ENCODE data around the gene EMB.
"Not testable (repeated sequence)": the region's sequence is repeated elsewhere in the genome, so short reads cannot be mapped to it uniquely, and the experiment has no call there.

Gene EMB

DNA sequence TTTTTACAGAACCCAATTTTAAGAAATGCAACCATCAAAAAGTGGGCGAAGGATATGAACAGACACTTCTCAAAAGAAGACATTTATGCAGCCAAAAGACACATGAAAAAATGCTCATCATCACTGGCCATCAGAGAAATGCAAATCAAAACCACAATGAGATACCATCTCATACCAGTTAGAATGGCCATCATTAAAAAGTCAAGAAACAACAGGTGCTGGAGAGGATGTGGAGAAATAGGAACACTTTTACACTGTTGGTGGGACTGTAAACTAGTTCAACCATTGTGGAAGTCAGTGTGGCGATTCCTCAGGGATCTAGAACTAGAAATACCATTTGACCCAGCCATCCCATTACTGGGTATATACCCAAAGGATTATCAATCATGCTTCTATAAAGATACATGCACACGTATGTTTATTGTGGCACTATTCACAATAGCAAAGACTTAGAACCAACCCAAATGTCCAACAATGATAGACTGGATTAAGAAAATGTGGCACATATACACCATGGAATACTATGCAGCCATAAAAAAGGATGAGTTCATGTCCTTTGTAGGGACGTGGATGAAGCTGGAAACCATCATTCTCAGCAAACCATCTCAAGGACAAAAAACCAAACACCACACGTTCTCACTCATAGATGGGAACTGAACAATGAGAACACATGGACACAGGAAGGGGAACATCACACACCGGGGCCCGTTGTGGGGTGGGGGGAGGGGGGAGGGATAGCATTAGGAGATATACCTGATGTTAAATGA, 19.7 kb downstream of the EMB start:
- not testable (repeated sequence) for DNase-seq

GRCh38 chr5:50420343-50420935, 20.6 kb downstream of the EMB start:
- DNase-seq, result no peak

DNA sequence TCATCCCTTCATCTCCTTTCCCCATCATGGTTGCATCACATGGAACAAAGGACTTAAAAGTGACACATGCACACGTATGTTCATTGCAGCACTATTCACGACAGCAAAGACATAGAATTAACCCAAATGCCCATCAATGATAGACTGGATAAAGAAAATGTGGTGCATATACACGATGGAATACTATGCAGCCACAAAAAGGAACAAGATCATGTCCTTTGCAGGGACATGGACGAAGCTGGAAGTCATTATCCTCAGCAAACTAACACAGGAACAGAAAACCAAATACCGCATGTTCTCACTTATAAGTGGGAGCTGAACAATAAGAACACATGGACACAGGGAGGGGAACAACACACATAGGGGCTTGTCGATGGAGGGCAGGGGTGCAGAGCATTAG, 21.4 kb downstream of the EMB start:
- not testable (repeated sequence) for DNase-seq

DNA sequence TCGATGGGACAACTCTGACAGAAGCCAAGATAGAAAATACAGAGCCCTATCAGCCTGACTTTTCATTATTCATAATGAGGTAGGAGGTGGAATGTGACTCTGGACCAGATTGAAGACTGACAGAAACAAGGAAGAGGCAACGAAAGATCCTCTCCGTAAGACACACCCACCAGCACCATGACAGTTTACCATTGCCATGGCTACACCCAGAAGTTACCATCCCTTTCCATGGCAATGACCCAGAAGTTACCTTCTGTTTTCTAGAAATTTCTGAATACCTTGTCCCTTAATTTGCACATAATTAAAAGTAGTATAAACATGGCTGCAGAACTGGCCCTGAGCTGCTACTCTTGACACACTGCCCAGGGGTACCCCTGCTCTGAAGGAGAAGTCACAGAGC, 24.5 kb downstream of the EMB start:
- not testable (repeated sequence) for DNase-seq

GRCh38 chr5:50415912-50416311, 25.2 kb downstream of the EMB start:
- peak; percentile 43 for DNase-seq

- DNase-seq, result not testable (repeated sequence)
These were observed 30.2 kb downstream of the EMB start for GRCh38 chr5:50410932-50411331.

GRCh38 chr5:50406877-50407276, 34.2 kb downstream of the EMB start:
- DNase-seq, result no peak

DNA sequence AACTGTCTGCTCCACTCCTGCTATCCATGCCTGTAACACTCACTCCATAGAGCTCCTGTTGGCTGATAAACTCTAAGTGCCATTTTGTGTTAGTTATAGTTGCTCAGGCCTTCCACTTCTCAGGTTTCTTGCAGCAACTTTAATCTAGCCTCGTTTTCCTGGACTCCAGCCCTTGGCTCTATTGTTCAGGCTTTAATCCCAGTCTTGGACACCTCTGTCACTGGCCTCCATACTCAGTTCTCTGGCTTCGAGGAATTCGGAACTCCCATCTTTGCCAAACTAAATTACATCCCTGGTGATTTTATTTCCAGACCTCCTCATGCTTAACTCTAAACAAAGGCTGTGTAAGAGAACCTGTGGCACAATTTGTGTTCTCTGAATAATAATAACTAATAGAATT, 39.8 kb downstream of the EMB start:
- no peak for DNase-seq

GRCh38 chr5:50393925-50394609, 47.0 kb downstream of the EMB start:
- DNase-seq, result not testable (repeated sequence)

- not testable (repeated sequence) for DNase-seq
These were observed 48.8 kb downstream of the EMB start for GRCh38 chr5:50392289-50392688.

GRCh38 chr5:50384381-50384780, 56.7 kb downstream of the EMB start:
- DNase-seq, result not testable (repeated sequence)

- not testable (repeated sequence) for DNase-seq
These were observed 64.4 kb downstream of the EMB start for GRCh38 chr5:50376696-50377095.

- not testable (repeated sequence) for DNase-seq
These were observed 71.6 kb downstream of the EMB start for GRCh38 chr5:50369287-50370033.

DNA sequence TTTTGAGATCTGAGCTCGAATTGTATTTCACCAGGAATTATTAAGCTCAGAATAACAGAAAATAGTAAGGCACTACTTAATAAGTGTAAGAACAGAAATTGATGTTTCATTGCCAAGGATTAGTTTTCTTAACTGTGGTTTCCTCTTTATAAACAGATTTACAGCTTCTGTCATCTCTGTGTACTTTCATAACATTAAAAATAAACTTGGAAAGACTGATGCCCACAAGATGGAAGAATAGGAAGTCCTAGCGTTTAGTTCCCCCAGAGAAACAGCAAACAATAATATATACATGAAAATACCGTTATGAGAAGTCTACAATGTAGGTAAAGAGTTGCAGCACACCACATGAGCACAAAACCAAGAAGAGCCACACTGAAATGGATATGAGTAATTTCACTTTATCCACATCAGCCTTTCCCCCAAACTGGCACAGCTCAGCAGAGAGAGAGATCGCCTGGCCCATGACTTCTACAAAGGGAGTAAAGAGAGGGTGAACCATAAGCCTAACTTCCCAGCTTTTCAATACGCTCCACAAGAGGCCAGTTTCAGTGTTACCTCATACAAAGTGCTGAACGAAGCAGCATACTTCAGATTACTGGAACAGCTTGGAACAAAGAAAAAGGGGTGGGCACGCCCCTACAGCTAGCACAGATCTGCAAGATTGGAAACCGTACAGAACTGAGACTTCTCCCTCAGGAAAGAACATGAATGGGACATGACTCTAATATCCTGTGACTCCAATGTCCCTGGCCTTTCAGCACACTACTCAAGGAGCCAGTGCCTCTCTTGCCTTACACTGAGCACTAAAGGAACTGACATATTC, 75.4 kb downstream of the EMB start:
- no peak for DNase-seq

- not testable (repeated sequence) for DNase-seq
These were observed 76.4 kb downstream of the EMB start for GRCh38 chr5:50364535-50365309.

- no peak for DNase-seq
These were observed 81.9 kb downstream of the EMB start for GRCh38 chr5:50359187-50359586.

GRCh38 chr5:50352382-50352781, 88.7 kb downstream of the EMB start:
- no peak for DNase-seq
